K562 (cell line): ENCODE data around the gene CDCA4.

Source experiments
- FOXJ3 ChIP-seq: sonication (generic); formaldehyde crosslinking; IDR thresholded peaks from 2 replicates; pipeline ENCODE4 v1.4.0; 2020; ENCODE audit warnings: mild to moderate bottlenecking, missing genetic modification reagents
- HCFC1 ChIP-seq: IDR thresholded peaks from 2 replicates; pipeline ENCODE4 v1.6.1; 2012; ENCODE audit warnings: low read depth, low read length, improper control_type of control experiment
- SAFB ChIP-seq: fragments of 200-400 bp; formaldehyde crosslinking; IDR thresholded peaks from 2 replicates; pipeline ENCODE4 v1.6.1; 2017; ENCODE audit warnings: low read depth, low read length, borderline replicate concordance
- TRIM28 ChIP-seq: fragments of 450-650 bp; IDR thresholded peaks from 2 replicates; pipeline ENCODE4 v1.6.1; 2017
- ZFP36 ChIP-seq: fragments of 150-350 bp; IDR thresholded peaks from 2 replicates; pipeline ENCODE4 v1.6.1; 2018; ENCODE audit warnings: low read length, low read depth; ENCODE audit not compliant: partially characterized antibody
- TF ChIP-seq, protein P1 (sequence below), 3 experiments: IDR thresholded peaks in 2 of 3; conservative IDR thresholded peaks in 1 of 3; 2 replicates each; pipeline ENCODE4 v1.5.1; 2011 to 2012; ENCODE audit warnings: low read length in 3 of 3, mild to moderate bottlenecking in 3 of 3, control low read depth in 2 of 3, improper control_type of control experiment in 1 of 3, inconsistent platforms in 1 of 3, low read depth in 1 of 3, mixed read lengths in 1 of 3, moderate library complexity in 1 of 3; ENCODE audit not compliant: insufficient read depth in 2 of 3

- TF ChIP-seq ZFP36 (no peak), HCFC1 (no peak), SAFB (no peak), FOXJ3 (CRISPR knock-in tag) (no peak), TRIM28 (no peak)
- TF ChIP-seq, protein P1, sequence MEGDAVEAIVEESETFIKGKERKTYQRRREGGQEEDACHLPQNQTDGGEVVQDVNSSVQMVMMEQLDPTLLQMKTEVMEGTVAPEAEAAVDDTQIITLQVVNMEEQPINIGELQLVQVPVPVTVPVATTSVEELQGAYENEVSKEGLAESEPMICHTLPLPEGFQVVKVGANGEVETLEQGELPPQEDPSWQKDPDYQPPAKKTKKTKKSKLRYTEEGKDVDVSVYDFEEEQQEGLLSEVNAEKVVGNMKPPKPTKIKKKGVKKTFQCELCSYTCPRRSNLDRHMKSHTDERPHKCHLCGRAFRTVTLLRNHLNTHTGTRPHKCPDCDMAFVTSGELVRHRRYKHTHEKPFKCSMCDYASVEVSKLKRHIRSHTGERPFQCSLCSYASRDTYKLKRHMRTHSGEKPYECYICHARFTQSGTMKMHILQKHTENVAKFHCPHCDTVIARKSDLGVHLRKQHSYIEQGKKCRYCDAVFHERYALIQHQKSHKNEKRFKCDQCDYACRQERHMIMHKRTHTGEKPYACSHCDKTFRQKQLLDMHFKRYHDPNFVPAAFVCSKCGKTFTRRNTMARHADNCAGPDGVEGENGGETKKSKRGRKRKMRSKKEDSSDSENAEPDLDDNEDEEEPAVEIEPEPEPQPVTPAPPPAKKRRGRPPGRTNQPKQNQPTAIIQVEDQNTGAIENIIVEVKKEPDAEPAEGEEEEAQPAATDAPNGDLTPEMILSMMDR (IDR thresholded peaks at IDR 0.05 in 2 of 3, conservative IDR thresholded peaks at IDR 0.05 in 1 of 3; ENCODE audit: insufficient read depth in 2 of 3, low read depth in 1 of 3, low read length in 3 of 3) = no peak
Measured at GRCh38 chr14:105064721-105065143, 43.8 kb upstream of the CDCA4 start.
